A549 (cell line): ENCODE measurements around the gene MEGF10.

Experiments used
- BHLHE40 ChIP-seq: IDR thresholded peaks from 2 replicates; pipeline ENCODE4 v1.6.1; 2012; ENCODE audit warnings: low read depth, low read length, inconsistent platforms
- CHD2 ChIP-seq: fragments of 150-350 bp; IDR thresholded peaks from 2 replicates; pipeline ENCODE4 v1.6.1; 2014; ENCODE audit warnings: low read length; ENCODE audit not compliant: partially characterized antibody
- EP300 ChIP-seq, 2 experiments: fragments of >200 bp; sonication (Bioruptor Twin); formaldehyde crosslinking; IDR thresholded peaks; 2 replicates in 1 of 2; 3 replicates in 1 of 2; pipeline ENCODE4 v1.6.1; 2016 to 2017
- HOXB13 ChIP-seq: fragments of 250-450 bp; sonication (Bioruptor Pico); IDR thresholded peaks from 2 replicates; pipeline ENCODE4 v1.5.0; 2020; ENCODE audit warnings: low read depth, mild to moderate bottlenecking, moderate library complexity
- KDM1A ChIP-seq: fragments of 200-600 bp; sonication (generic); IDR thresholded peaks from 2 replicates; pipeline ENCODE4 v1.6.1; 2016; ENCODE audit warnings: low read depth, mild to moderate bottlenecking
- MAFK ChIP-seq: fragments of 450-650 bp; IDR thresholded peaks from 2 replicates; pipeline ENCODE4 v1.6.1; 2014; ENCODE audit not compliant: partially characterized antibody
- POLR2A ChIP-seq: IDR thresholded peaks from 2 replicates; pipeline ENCODE4 v1.6.1; 2012; ENCODE audit warnings: mild to moderate bottlenecking, low read length
- RFX5 ChIP-seq: fragments of 450-650 bp; IDR thresholded peaks from 2 replicates; pipeline ENCODE4 v1.7.1; 2014; ENCODE audit warnings: antibody characterized with exemption, mild to moderate bottlenecking, moderate library complexity
- USF2 ChIP-seq: fragments of 450-650 bp; IDR thresholded peaks from 2 replicates; pipeline ENCODE4 v1.6.1; 2014; ENCODE audit warnings: antibody characterized with exemption
- ZFP36 ChIP-seq: fragments of 450-650 bp; IDR thresholded peaks from 2 replicates; pipeline ENCODE4 v1.6.1; 2014; ENCODE audit warnings: borderline replicate concordance; ENCODE audit not compliant: partially characterized antibody
- TF ChIP-seq, protein P1 (sequence below): fragments of >200 bp; sonication (Bioruptor Twin); formaldehyde crosslinking; IDR thresholded peaks from 3 replicates; pipeline ENCODE4 v1.5.1; 2016
- TF ChIP-seq, protein P2 (sequence below): fragments of 250-450 bp; sonication (Bioruptor Pico); IDR thresholded peaks from 2 replicates; pipeline ENCODE4 v1.5.0; 2021; ENCODE audit warnings: mild to moderate bottlenecking, moderate library complexity, borderline replicate concordance

GRCh38 chr5:127359502-127359901 is 68.9 kb downstream of the MEGF10 start:
- TF ChIP-seq, protein P1, sequence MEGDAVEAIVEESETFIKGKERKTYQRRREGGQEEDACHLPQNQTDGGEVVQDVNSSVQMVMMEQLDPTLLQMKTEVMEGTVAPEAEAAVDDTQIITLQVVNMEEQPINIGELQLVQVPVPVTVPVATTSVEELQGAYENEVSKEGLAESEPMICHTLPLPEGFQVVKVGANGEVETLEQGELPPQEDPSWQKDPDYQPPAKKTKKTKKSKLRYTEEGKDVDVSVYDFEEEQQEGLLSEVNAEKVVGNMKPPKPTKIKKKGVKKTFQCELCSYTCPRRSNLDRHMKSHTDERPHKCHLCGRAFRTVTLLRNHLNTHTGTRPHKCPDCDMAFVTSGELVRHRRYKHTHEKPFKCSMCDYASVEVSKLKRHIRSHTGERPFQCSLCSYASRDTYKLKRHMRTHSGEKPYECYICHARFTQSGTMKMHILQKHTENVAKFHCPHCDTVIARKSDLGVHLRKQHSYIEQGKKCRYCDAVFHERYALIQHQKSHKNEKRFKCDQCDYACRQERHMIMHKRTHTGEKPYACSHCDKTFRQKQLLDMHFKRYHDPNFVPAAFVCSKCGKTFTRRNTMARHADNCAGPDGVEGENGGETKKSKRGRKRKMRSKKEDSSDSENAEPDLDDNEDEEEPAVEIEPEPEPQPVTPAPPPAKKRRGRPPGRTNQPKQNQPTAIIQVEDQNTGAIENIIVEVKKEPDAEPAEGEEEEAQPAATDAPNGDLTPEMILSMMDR: no peak
- TF ChIP-seq ZFP36 (no peak), POLR2A (no peak), EP300 (IDR thresholded peaks at IDR 0.05) (no peak), RFX5 (no peak), CHD2 (no peak), USF2 (no peak), BHLHE40 (no peak), KDM1A (no peak), HOXB13 (CRISPR knock-in tag) (no peak), MAFK (no peak)
- TF ChIP-seq, protein P2, sequence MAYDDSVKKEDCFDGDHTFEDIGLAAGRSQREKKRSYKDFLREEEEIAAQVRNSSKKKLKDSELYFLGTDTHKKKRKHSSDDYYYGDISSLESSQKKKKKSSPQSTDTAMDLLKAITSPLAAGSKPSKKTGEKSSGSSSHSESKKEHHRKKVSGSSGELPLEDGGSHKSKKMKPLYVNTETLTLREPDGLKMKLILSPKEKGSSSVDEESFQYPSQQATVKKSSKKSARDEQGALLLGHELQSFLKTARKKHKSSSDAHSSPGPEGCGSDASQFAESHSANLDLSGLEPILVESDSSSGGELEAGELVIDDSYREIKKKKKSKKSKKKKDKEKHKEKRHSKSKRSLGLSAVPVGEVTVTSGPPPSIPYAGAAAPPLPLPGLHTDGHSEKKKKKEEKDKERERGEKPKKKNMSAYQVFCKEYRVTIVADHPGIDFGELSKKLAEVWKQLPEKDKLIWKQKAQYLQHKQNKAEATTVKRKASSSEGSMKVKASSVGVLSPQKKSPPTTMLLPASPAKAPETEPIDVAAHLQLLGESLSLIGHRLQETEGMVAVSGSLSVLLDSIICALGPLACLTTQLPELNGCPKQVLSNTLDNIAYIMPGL (CRISPR knock-in tag): no peak
